LNCAP (cell line): ENCODE data around the gene PNPLA2.

Experiments used
- CTCF ChIP-seq: fragments of 450-650 bp; IDR thresholded peaks from 2 replicates; pipeline ENCODE4 v1.5.1; 2017; ENCODE audit warnings: mild to moderate bottlenecking

The PNPLA2 gene

GRCh38 chr11:788953-789940, 29.5 kb upstream of the PNPLA2 start:
- no peak for TF ChIP-seq CTCF

- TF ChIP-seq CTCF, result no peak
Observed at GRCh38 chr11:789943-790342, 28.8 kb upstream of the PNPLA2 start, which contains the start of gene CEND1. Gene CEND1 (minus strand): TSS chr11:790090. CDS start chr11:788576, 1,514 bp downstream.

GRCh38 chr11:790721-791564, 27.8 kb upstream of the PNPLA2 start:
- TF ChIP-seq CTCF, result no peak

GRCh38 chr11:791658-792534, 26.8 kb upstream of the PNPLA2 start:
- no peak for TF ChIP-seq CTCF

- TF ChIP-seq CTCF, result no peak
Observed at GRCh38 chr11:792535-792821, 26.2 kb upstream of the PNPLA2 start.

GRCh38 chr11:792873-793272, 25.8 kb upstream of the PNPLA2 start:
- no peak for TF ChIP-seq CTCF

- TF ChIP-seq CTCF, result no peak
Observed at GRCh38 chr11:793556-793955, 25.2 kb upstream of the PNPLA2 start.
